ENCODE results near the gene ETV6. TPM values are rescaled to one million over a fixed set of nuclear protein-coding genes. Genes with fewer than 3 reads are reported as not detected.

Gene ETV6
- total RNA-seq, 2 donors from 2014 or later: 41.4 to 58.4 TPM

- H3K4me3 ChIP-seq: no peak overlapping the region
- H3K27me3 ChIP-seq (replicated peaks; ENCODE audit: insufficient read depth): no peaks in the 10 kb centered on the region
- TF ChIP-seq CTCF (IDR thresholded peaks at IDR 0.05): no peak
- DNase-seq (ENCODE audit: low spot score) (no peak), ATAC-seq (ENCODE audit: insufficient number of reproducible peaks, low FRiP score, low read depth) (peak; percentile 8)
- H3K9me3 ChIP-seq: no peaks in the 10 kb centered on the region
- H3K4me1 ChIP-seq (ENCODE audit: control insufficient read depth in 1 of 2, low read depth in 2 of 2): peaks cover 36 to 41% of the 10 kb centered on the region in 2 donors
- H3K27ac ChIP-seq: peak overlapping the region in 1 of 2 donors; percentile 25
- H3K36me3 ChIP-seq: peaks cover 11% of the 10 kb centered on the region
Measured at GRCh38 chr12:11875414-11875935, 226.0 kb downstream of the ETV6 start.

- no peak for TF ChIP-seq CTCF (IDR thresholded peaks at IDR 0.05)
- Histone ChIP-seq H3K27me3 (replicated peaks; ENCODE audit: insufficient read depth) (no peaks in the 10 kb centered on the region), H3K36me3 (peaks cover 8% of the 10 kb centered on the region), H3K27ac (peak overlapping the region in 1 of 2 donors; percentile 11), H3K9me3 (no peaks in the 10 kb centered on the region), H3K4me1 (ENCODE audit: control insufficient read depth in 1 of 2, low read depth in 2 of 2) (peaks cover 36 to 42% of the 10 kb centered on the region in 2 donors), H3K4me3 (no peak overlapping the region)
- DNase-seq (ENCODE audit: low spot score): no peak
- ATAC-seq (ENCODE audit: insufficient number of reproducible peaks, low FRiP score, low read depth): no peak
Measured at GRCh38 chr12:11876307-11876706, 226.8 kb downstream of the ETV6 start.

- Histone ChIP-seq H3K4me3 (no peak overlapping the region), H3K36me3 (peaks cover 5% of the 10 kb centered on the region), H3K27ac (peak overlapping the region; percentile 41 to 54), H3K27me3 (replicated peaks; ENCODE audit: insufficient read depth) (no peaks in the 10 kb centered on the region), H3K4me1 (ENCODE audit: control insufficient read depth in 1 of 2, low read depth in 2 of 2) (peaks cover 36 to 51% of the 10 kb centered on the region in 2 donors), H3K9me3 (no peaks in the 10 kb centered on the region)
- ATAC-seq (ENCODE audit: insufficient number of reproducible peaks, low FRiP score, low read depth) (no peak), DNase-seq (ENCODE audit: low spot score) (no peak)
- TF ChIP-seq CTCF (IDR thresholded peaks at IDR 0.05): no peak
Measured at GRCh38 chr12:11877102-11877826, 227.8 kb downstream of the ETV6 start.

GRCh38 chr12:11877869-11878780, 228.7 kb downstream of the ETV6 start:
- ATAC-seq (ENCODE audit: insufficient number of reproducible peaks, low FRiP score, low read depth) (no peak), DNase-seq (ENCODE audit: low spot score) (no peak)
- Histone ChIP-seq H3K4me1 (ENCODE audit: control insufficient read depth in 1 of 2, low read depth in 2 of 2) (peaks cover 36 to 60% of the 10 kb centered on the region in 2 donors), H3K27me3 (replicated peaks; ENCODE audit: insufficient read depth) (no peaks in the 10 kb centered on the region), H3K27ac (peak overlapping the region; percentile 41 to 54), H3K4me3 (no peak overlapping the region), H3K9me3 (no peaks in the 10 kb centered on the region), H3K36me3 (peaks cover 5% of the 10 kb centered on the region)
- no peak for TF ChIP-seq CTCF (IDR thresholded peaks at IDR 0.05)

GRCh38 chr12:11879306-11879705, 229.8 kb downstream of the ETV6 start:
- no peaks in the 10 kb centered on the region for H3K9me3 ChIP-seq
- TF ChIP-seq CTCF (IDR thresholded peaks at IDR 0.05): no peak
- H3K27ac ChIP-seq: no peak overlapping the region
- no peaks in the 10 kb centered on the region for H3K27me3 ChIP-seq (replicated peaks; ENCODE audit: insufficient read depth)
- H3K36me3 ChIP-seq: peaks cover 5% of the 10 kb centered on the region
- ATAC-seq (ENCODE audit: insufficient number of reproducible peaks, low FRiP score, low read depth) (no peak), DNase-seq (ENCODE audit: low spot score) (no peak)
- H3K4me3 ChIP-seq: no peak overlapping the region
- peaks cover 39 to 66% of the 10 kb centered on the region in 2 donors for H3K4me1 ChIP-seq (ENCODE audit: control insufficient read depth in 1 of 2, low read depth in 2 of 2)
